C4-2B (cell line): ENCODE measurements around the gene CIAO3.

Experiments used
- CTCF ChIP-seq: fragments of 450-650 bp; conservative IDR thresholded peaks from 2 replicates; pipeline ENCODE4 v1.5.1; 2017; ENCODE audit warnings: mild to moderate bottlenecking
- ZFX ChIP-seq: fragments of 450-650 bp; IDR thresholded peaks from 2 replicates; pipeline ENCODE4 v1.6.1; 2017

- TF ChIP-seq CTCF: no peak
- no peak for TF ChIP-seq ZFX
Observed at GRCh38 chr16:745739-746138, 4.9 kb upstream of the CIAO3 start.
